ENCODE measurements around the gene RFX3.
"Not testable (repeated sequence)": the region's sequence is repeated elsewhere in the genome, so short reads cannot be mapped to it uniquely, and the experiment has no call there.

RFX3 gene

GRCh38 chr9:3359778-3360177, 166.0 kb downstream of the RFX3 start:
- FAIRE-seq = no peak

GRCh38 chr9:3359048-3359692, 166.6 kb downstream of the RFX3 start:
- no peak for DNase-seq (ENCODE audit: low spot score)
- no peak for FAIRE-seq

More at GRCh38 chr9:3359778-3360177, 166.0 kb downstream of the RFX3 start:
- no peak for DNase-seq (ENCODE audit: low spot score)

GRCh38 chr9:3348169-3348568, 177.6 kb downstream of the RFX3 start:
- DNase-seq (ENCODE audit: low spot score) = no peak
- no peak for FAIRE-seq

- FAIRE-seq (no peak), DNase-seq (ENCODE audit: low spot score) (no peak)
Measured at GRCh38 chr9:3346549-3346948, 179.3 kb downstream of the RFX3 start.

GRCh38 chr9:3343671-3344070, 182.1 kb downstream of the RFX3 start:
- DNase-seq (ENCODE audit: low spot score) = no peak
- FAIRE-seq = no peak

GRCh38 chr9:3342159-3342777, 183.5 kb downstream of the RFX3 start:
- no peak for DNase-seq (ENCODE audit: low spot score)
- no peak for FAIRE-seq

GRCh38 chr9:3337515-3338225, 188.1 kb downstream of the RFX3 start:
- FAIRE-seq (no peak), DNase-seq (ENCODE audit: low spot score) (peak; percentile 13)

- FAIRE-seq = no peak
- no peak for DNase-seq (ENCODE audit: low spot score)
Measured at GRCh38 chr9:3336951-3337350, 188.8 kb downstream of the RFX3 start.

GRCh38 chr9:3332802-3333201, 193.0 kb downstream of the RFX3 start:
- DNase-seq (ENCODE audit: low spot score) (no peak), FAIRE-seq (no peak)

GRCh38 chr9:3331801-3332200, 194.0 kb downstream of the RFX3 start:
- no peak for DNase-seq (ENCODE audit: low spot score)
- no peak for FAIRE-seq

GRCh38 chr9:3330792-3331420, 194.9 kb downstream of the RFX3 start:
- no peak for DNase-seq (ENCODE audit: low spot score)
- no peak for FAIRE-seq

GRCh38 chr9:3329361-3329760, 196.4 kb downstream of the RFX3 start:
- FAIRE-seq = no peak
- DNase-seq (ENCODE audit: low spot score) = no peak

- DNase-seq (ENCODE audit: low spot score) (no peak), FAIRE-seq (no peak)
Measured at GRCh38 chr9:3323714-3324113, 202.1 kb downstream of the RFX3 start.

GRCh38 chr9:3321186-3321585, 204.6 kb downstream of the RFX3 start:
- FAIRE-seq = no peak

GRCh38 chr9:3312595-3312994, 213.2 kb downstream of the RFX3 start:
- DNase-seq (ENCODE audit: low spot score); FAIRE-seq: not testable (repeated sequence)

More at GRCh38 chr9:3321186-3321585, 204.6 kb downstream of the RFX3 start:
- DNase-seq (ENCODE audit: low spot score) = no peak

- FAIRE-seq = no peak
- no peak for DNase-seq (ENCODE audit: low spot score)
Measured at GRCh38 chr9:3308609-3309008, 217.2 kb downstream of the RFX3 start.

- not testable (repeated sequence) for DNase-seq (ENCODE audit: low spot score); FAIRE-seq
Measured at GRCh38 chr9:3304388-3304787, 221.4 kb downstream of the RFX3 start.

GRCh38 chr9:3299872-3300271, 225.9 kb downstream of the RFX3 start:
- no peak for FAIRE-seq
- DNase-seq (ENCODE audit: low spot score) = no peak

- no peak for FAIRE-seq
- no peak for DNase-seq (ENCODE audit: low spot score)
Measured at GRCh38 chr9:3296536-3296935, 229.3 kb downstream of the RFX3 start.

GRCh38 chr9:3292311-3292710, 233.5 kb downstream of the RFX3 start:
- no peak for FAIRE-seq
- no peak for DNase-seq (ENCODE audit: low spot score)

GRCh38 chr9:3290231-3290840, 235.5 kb downstream of the RFX3 start:
- DNase-seq (ENCODE audit: low spot score) (no peak), FAIRE-seq (no peak)

- DNase-seq (ENCODE audit: low spot score) (no peak), FAIRE-seq (no peak)
Measured at GRCh38 chr9:3288686-3289085, 237.1 kb downstream of the RFX3 start.
